Eye (tissue), 1 donor: Measurements from ENCODE around the gene NUCB2.

Experiments used
- DNase-seq: peaks from one replicate; pipeline ENCODE4 v3.0.0-alpha.2; 2015

The NUCB2 gene

DNA sequence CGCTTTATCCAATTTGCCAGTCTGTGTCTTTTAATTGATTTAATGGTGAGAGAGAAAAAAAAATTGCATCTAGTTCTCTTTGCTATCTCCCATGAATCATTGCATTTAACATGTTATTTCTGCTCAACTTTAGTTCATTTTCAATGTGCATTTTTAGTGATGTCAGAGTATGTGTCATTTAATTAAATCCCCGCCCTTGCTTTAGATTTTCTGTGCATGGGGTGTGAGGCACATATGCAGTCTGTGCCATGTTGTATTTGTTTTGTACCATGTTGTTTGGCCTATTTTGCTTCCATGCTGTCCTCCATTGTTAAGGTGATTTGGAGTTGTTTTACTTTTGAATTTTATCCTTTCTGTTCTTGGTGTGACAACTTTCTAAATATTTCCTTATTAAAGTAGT is 66.7 kb downstream of the NUCB2 start:
- DNase-seq = no peak

- no peak for DNase-seq
Observed at GRCh38 chr11:17343907-17344306, 67.4 kb downstream of the NUCB2 start.

- DNase-seq = no peak
Observed at GRCh38 chr11:17347676-17348075, 71.1 kb downstream of the NUCB2 start.

- DNase-seq = no peak
Observed at GRCh38 chr11:17350455-17351171, 74.1 kb downstream of the NUCB2 start.

DNA sequence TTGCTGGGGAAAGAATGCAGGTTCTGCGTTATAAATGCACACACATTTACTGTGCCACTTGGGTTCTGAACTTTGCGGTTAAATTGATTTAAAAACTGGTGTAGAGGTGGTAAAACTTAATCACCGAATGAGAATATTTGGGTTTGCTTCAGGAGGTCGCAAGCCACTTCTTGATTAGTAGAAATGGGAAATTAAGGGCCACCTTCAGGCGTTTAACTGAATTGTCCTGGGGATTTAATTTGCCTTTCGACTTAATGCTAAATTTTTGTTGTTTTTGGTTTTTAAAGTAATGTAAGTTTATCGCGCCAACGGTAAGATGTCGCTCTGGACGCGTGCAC is 74.6 kb downstream of the NUCB2 start:
- DNase-seq = no peak

DNA sequence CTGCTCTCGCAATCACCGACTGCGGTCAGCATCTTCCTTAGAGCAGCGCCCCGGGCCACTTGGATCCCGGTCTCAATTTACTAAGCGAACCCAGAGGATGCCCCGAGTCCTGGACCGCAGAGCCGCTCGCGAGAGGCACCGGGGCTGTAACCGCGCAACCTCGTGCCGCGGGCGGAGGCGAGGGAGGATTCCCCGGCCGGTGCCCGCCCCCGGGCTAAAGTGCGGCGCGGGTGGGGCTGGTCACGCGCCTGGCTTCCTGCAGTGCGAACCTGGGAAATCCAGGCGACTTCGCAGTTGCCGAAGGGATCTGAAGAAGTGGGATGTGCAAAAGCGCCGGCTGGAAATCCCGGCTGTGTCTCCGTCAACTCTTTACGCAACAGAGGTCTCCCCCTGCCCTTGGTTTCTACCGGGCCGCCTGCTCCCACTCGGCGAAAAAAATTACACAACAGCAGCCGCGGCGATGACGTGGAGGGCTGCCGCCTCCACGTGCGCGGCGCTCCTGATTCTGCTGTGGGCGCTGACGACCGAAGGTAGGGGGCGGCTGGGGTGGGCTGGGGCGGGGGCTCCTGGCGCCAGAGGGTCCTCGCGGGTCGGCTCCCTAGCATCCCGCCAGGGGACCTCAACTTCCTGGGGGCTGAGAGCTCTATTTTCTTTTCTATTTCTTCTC is 75.1 kb downstream of the NUCB2 start, which contains the start of gene NCR3LG1:
Gene NCR3LG1, plus strand, starts transcription at position 291 of the 667 bp plus-strand sequence. Its CDS starts 170 bp downstream, at position 461.
- peak; percentile 75 for DNase-seq

- DNase-seq = peak; percentile 93
Observed at GRCh38 chr11:17352950-17353820, 76.6 kb downstream of the NUCB2 start.

DNA sequence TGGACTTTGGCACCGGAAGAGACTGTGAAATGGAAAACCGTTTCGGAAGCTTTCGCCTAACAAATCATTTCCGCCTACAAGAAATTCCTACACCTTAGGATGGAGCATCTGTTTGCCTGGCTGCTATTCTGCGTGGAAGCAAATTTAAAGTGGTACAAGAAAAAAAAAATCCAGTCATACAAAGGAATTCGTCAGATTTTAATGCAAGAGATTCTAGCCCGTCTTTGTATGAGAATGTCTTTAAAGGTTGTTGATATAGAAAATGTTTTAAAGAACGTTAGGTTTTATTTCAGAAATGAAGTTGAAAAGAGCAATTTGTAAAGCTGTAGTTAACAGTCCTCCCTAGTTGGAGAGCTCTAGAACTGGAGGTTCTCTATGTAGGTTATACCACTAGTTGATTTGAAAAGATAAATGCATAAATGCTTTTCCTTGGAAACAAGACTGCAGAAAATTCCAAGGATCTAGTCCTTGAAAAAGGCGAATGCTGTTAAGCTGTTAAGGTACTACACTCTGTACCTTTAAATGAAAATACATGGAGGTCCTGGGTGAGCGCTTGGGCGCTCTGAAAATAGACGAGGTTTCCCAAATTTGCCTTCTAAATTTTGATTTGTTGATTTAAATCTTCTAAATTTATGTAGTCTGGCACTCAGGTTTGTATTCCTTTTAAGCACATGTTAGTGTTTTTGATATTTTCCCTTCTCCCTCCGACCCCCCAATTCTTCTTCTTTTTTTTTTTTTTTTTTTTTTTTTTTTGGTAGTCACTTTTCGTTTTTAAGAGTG is 77.5 kb downstream of the NUCB2 start:
- no peak for DNase-seq

- peak; percentile 92 for DNase-seq
Observed at GRCh38 chr11:17354601-17354991, 78.1 kb downstream of the NUCB2 start.

- DNase-seq = no peak
Observed at GRCh38 chr11:17366495-17366894, 90.0 kb downstream of the NUCB2 start.

DNA sequence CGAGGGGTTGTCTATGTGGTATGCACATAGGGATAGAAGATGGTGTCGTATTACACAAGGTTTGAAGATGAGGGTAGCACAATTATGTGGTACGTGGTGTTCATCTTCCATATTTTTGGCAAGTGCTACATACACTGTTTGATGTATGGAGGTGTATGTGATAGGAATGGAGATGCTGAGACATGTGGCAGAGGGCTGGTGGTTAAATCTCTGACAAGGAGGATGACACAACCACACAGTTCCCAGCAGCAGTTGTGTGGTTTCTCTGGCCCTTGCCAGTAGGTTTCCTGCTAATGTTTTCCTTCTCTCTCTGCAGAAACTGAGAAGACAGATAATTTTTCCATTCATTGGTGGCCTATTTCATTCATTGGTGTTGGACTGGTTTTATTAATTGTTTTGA is 92.0 kb downstream of the NUCB2 start:
- no peak for DNase-seq

DNA sequence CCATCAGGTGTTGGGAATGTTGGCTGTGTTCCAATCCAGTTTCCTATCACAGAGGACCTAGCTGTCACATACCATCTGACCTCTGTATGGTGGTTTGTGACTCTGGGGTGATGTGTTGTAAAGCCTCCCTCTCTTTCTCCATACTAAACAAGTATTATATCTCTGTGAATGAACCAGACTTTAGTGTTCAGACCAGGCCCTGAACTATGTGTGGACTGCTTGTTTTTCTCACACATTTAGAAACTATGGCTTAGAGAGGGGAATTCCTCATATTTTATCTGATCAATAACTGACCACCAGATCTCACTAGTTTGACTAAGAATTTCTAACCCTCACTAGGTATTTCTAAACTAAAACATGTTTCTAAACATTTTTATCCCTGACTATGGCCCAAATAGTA is 92.6 kb downstream of the NUCB2 start:
- no peak for DNase-seq

GRCh38 chr11:17369684-17370243 is 93.2 kb downstream of the NUCB2 start:
- DNase-seq = no peak

DNA sequence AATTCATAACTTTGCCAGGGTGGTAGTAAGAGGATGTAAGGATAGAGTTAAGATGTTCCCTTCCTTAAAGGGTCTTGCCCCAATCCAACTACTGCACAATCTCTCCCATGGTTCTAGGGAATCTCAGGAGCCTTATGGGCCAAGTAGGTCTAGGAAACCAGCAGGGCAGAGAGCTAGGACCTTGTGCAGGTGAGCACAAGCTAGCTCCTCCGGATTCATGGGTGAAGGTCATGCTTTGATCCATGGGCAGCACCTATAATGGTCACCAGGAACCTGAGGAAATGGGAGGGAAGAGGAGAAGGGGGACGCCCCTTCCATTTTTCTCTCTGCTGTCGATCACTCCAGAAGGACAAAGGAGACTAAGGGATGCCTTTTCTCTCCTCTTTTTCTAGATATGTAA is 95.1 kb downstream of the NUCB2 start:
- no peak for DNase-seq

- no peak for DNase-seq
Observed at GRCh38 chr11:17375547-17375946, 99.0 kb downstream of the NUCB2 start.

- DNase-seq = no peak
Observed at GRCh38 chr11:17376493-17376892, 100.0 kb downstream of the NUCB2 start.

DNA sequence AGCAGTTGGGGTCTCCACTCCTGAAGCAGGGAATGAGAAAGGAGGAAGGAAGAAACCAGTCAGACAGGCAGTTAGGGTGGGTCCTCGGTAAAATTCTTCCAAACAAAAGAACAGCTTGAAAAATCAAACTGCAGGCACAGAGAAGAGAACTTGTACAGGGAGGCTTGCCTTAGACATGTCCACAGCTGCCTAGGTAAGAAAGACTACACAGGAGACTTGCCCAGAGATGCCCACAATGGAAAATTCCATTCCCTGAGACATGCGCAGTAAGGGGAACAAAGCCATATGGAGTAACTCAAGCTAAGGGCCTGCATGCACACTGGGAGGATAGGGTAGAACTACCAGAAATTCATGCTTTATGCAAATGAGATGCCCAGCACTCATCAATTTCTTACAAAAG is 102.1 kb downstream of the NUCB2 start:
- no peak for DNase-seq

- DNase-seq = no peak
Observed at GRCh38 chr11:17379383-17380180, 103.0 kb downstream of the NUCB2 start.

GRCh38 chr11:17381156-17381555 is 104.6 kb downstream of the NUCB2 start:
- DNase-seq = no peak
